Upper lobe of right lung (tissue), 1 donor: Measurements from ENCODE around the gene SELENOV. TPM values are rescaled to one million over a fixed set of nuclear protein-coding genes. Genes with fewer than 3 reads are reported as not detected.

Source experiments
- ATAC-seq: fragments of 200-7000 bp; cut with Tn5 transposase; one replicate; pipeline ENCODE4 v1.9.1; 2020; ENCODE audit warnings: mild to moderate bottlenecking, moderate library complexity
- DNase-seq: peaks from one replicate; pipeline ENCODE4 v3.0.0-alpha.2; 2020
- H3K27ac ChIP-seq: fragments of 200-600 bp; one replicate; pipeline ENCODE4 v1.8.0; 2022
- H3K27me3 ChIP-seq: fragments of 200-600 bp; one replicate; pipeline ENCODE4 v1.8.0; 2022; ENCODE audit warnings: mild to moderate bottlenecking
- H3K36me3 ChIP-seq: fragments of 200-600 bp; one replicate; pipeline ENCODE4 v1.8.0; 2022
- H3K4me1 ChIP-seq: fragments of 200-600 bp; one replicate; pipeline ENCODE4 v1.8.0; 2022
- H3K4me3 ChIP-seq: fragments of 200-600 bp; one replicate; pipeline ENCODE4 v1.8.0; 2022; ENCODE audit warnings: mild to moderate bottlenecking
- H3K9me3 ChIP-seq: fragments of 200-600 bp; one replicate; pipeline ENCODE4 v1.8.0; 2022
- CTCF ChIP-seq: fragments of 200-600 bp; IDR thresholded peaks from one replicate; pipeline ENCODE4 v1.8.0; 2022; ENCODE audit warnings: antibody characterized with exemption
- intact Hi-C: fragments of 100-400 bp; cut with DNase I; formaldehyde crosslinking; loops from one replicate; pipeline ENCODE4 v1.11.0; 2022
- total RNA-seq: library from RNA; stranded (reverse); fragmentation: NEBNext Ultra II Directional; extraction: Animal tissue kit (Norgen Biotek cat#: 25700); gene quantifications from one replicate; pipeline ENCODE4 v1.2.1, GENCODE V29; 2021
- donor health status: DM: no; HTN: yes; CAD: no; lungs with severe emphysema.

The SELENOV gene
- total RNA-seq, 1 donor from 2014 or later, result not detected

GRCh38 chr19:39501340-39501739, 13.6 kb upstream of the SELENOV start:
- peaks cover 85% of the 10 kb centered on the region for H3K27me3 ChIP-seq
- peaks cover 16% of the 10 kb centered on the region for H3K4me1 ChIP-seq
- H3K9me3 ChIP-seq, result no peaks in the 10 kb centered on the region
- DNase-seq (no peak), ATAC-seq (no peak)
- H3K4me3 ChIP-seq, result no peak overlapping the region
- no peak overlapping the region for H3K27ac ChIP-seq
- TF ChIP-seq CTCF, result no peak
- intact Hi-C loops, result no loop called here
- H3K36me3 ChIP-seq, result no peaks in the 10 kb centered on the region

DNA sequence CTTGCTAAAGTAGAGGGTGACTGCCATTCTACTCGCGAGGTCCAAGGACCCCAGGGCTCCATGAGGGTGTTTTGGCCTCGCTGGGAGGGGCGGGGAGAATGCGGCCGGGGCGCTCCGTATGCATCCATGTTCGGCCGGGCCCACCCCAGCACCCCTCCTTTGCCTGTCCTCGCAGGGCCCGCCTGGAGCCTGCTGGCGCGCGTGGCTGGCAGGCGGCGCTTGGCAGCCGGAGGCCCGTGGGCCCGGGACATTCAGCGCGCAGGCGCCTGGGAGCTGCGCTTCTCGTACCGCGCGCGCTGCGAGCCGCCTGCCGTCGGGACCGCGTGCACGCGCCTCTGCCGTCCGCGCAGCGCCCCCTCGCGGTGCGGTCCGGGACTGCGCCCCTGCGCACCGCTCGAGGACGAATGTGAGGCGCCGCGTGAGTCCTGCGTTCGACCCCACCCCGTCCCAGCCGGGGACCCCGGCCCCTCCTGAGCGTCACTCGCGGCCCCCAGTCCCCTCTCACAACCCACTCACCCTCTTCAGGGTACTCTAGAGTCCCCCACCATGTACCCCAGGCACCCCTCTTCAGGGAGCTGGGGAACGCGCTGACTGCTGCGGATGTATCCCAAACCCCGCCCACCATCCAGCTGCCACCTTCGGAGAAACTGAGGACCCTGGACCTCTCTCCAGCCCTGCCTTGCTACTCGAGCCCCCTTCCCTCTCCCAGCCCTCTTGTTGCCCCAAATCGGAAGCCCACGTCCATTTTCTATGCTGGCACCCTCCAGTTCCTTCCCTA, 12.1 kb upstream of the SELENOV start:
- peak; percentile 83 for DNase-seq
- Histone ChIP-seq H3K36me3 (no peaks in the 10 kb centered on the region), H3K27ac (no peak overlapping the region), H3K4me3 (no peak overlapping the region), H3K9me3 (no peaks in the 10 kb centered on the region), H3K27me3 (peaks cover 83% of the 10 kb centered on the region), H3K4me1 (peaks cover 13% of the 10 kb centered on the region)
- peak; percentile 92 for ATAC-seq
- TF ChIP-seq CTCF, result peak; percentile 66
- intact Hi-C loops, result no loop called here

GRCh38 chr19:39506598-39506943, 8.4 kb upstream of the SELENOV start:
- intact Hi-C loops, result no loop called here
- Histone ChIP-seq H3K4me1 (no peaks in the 10 kb centered on the region), H3K27me3 (peaks cover 61% of the 10 kb centered on the region), H3K9me3 (no peaks in the 10 kb centered on the region), H3K36me3 (no peaks in the 10 kb centered on the region), H3K4me3 (peak overlapping the region; percentile 40), H3K27ac (no peak overlapping the region)
- DNase-seq (no peak), ATAC-seq (no peak)
- TF ChIP-seq CTCF, result no peak

- Histone ChIP-seq H3K4me1 (no peaks in the 10 kb centered on the region), H3K36me3 (no peaks in the 10 kb centered on the region), H3K27me3 (peaks cover 61% of the 10 kb centered on the region), H3K9me3 (no peaks in the 10 kb centered on the region), H3K27ac (no peak overlapping the region), H3K4me3 (peak overlapping the region; percentile 40)
- ATAC-seq (peak; percentile 62), DNase-seq (no peak)
- intact Hi-C loops, result no loop called here
- TF ChIP-seq CTCF, result no peak
Observed at GRCh38 chr19:39506944-39507714, 7.8 kb upstream of the SELENOV start.

GRCh38 chr19:39507715-39508364, 7.1 kb upstream of the SELENOV start:
- no peaks in the 10 kb centered on the region for H3K4me1 ChIP-seq
- intact Hi-C loops, result no loop called here
- H3K27me3 ChIP-seq, result peaks cover 68% of the 10 kb centered on the region
- ATAC-seq (no peak), DNase-seq (no peak)
- no peak for TF ChIP-seq CTCF
- no peak overlapping the region for H3K4me3 ChIP-seq
- H3K36me3 ChIP-seq, result no peaks in the 10 kb centered on the region
- H3K27ac ChIP-seq, result no peak overlapping the region
- H3K9me3 ChIP-seq, result no peaks in the 10 kb centered on the region
